VCaP (cell line): ENCODE results near the gene NQO2.
"Not testable (repeated sequence)": the region's sequence is repeated elsewhere in the genome, so short reads cannot be mapped to it uniquely, and the experiment has no call there.

Experiments used
- H3K27ac ChIP-seq: fragments of 450-650 bp; 2 replicates; pipeline ENCODE4 v1.5.1; 2017
- CTCF ChIP-seq: fragments of 450-650 bp; conservative IDR thresholded peaks from 2 replicates; pipeline ENCODE4 v1.5.1; 2017; ENCODE audit warnings: mild to moderate bottlenecking, moderate library complexity

Gene NQO2

DNA sequence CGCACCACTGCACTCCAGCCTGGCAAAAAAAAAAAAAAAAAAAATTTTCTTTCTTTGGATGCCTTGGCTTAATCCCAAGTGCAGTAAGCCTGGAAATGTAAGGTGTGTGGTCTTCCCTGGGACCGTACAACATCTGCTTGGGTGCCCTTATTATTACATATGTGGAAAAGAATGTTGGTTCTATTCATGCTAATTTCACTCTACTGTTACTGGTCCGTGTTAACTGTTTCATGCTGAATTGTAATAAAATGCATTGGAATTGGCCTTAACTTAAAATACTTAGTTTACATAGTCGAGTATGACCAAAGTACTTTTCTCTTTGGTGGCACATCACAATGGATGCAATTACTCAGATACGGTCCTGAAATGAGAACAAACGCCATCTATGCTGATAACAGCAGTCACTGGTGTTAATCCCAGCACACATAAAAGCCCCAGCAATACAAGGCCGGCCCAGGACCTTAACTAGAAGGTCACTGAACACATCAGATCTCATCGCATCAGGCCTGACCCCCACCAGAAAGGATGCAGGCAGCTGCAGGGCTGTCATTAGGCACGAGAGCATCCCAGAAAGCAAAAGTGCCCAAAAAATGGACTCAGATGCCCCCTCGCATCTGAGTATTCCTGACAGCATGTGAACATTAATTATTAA lies 29.5 kb upstream of the NQO2 start:
- no peak for TF ChIP-seq CTCF
- H3K27ac ChIP-seq = peak overlapping the region; percentile 85

- no peak for TF ChIP-seq CTCF
- H3K27ac ChIP-seq = peak overlapping the region; percentile 85
Measured at GRCh38 chr6:2970753-2971419, 28.8 kb upstream of the NQO2 start.

DNA sequence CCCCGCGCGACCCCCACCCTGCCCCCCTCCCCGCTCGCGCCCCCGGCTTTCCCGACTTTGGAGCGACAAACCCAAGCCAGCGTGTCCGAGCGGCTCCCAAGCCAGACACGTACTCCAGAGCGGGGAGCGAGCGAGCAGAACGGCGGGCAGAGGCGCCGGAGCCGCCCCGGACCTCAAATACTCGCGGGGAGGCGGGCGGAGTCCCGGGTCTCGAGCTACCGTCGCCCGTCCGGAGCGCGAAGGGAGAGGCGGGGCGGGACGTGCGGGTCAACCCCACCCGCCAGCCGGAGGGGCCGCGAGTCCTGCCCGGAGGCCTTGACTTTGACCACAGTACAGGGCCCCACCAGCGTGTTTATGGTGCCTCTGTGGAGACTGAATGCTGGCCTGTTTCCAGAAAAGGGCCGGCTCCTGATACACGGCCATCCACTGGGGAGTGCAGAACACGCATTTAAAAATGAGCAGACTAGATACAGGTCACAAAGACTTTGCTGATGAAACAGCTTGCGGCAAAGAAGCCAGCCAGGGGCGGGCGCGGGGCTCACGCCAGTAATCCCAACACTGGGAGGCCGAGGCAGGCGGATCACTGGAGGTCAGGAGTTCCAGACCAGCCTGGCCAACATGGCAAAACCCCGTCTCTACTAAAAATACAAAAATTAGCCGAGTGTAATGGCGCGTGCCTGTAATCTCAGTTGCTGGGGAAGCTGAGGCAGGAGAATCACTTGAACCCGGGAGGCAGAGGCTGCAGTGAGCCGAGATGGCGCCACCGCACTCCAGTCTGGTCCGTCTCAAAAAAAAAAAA lies 28.1 kb upstream of the NQO2 start, which contains the start of gene SERPINB6:
SERPINB6 (minus strand) TSS at position 148 of the 799 bp plus-strand sequence. CDS start 12,235 bp downstream, outside the sequence.
- peak within 1 kb of the TSS; percentile 85 for H3K27ac ChIP-seq
- TF ChIP-seq CTCF = no peak

- peak overlapping the region; percentile 85 for H3K27ac ChIP-seq
Measured at GRCh38 chr6:2972219-2972487, 27.5 kb upstream of the NQO2 start.

DNA sequence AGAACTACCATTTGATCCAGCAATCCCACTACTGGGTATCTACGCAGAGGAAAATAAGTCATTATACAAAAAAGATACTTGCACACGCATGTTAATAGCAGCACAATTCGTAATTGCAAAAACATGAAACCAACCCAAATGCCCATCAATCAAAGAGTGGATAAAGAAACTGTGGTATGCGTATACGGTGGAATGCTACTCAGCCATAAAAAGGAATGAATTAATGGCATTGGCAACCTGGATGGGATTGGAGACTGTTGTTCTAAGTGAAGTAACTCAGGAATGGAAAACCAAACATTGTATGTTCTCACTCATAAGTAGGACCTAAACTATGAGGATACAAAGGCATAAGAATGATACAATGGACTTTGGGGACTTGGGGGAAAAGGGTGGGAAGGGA lies 27.0 kb upstream of the NQO2 start:
- H3K27ac ChIP-seq = peak overlapping the region; percentile 85; the same call in 1 of the 2 replicates

DNA sequence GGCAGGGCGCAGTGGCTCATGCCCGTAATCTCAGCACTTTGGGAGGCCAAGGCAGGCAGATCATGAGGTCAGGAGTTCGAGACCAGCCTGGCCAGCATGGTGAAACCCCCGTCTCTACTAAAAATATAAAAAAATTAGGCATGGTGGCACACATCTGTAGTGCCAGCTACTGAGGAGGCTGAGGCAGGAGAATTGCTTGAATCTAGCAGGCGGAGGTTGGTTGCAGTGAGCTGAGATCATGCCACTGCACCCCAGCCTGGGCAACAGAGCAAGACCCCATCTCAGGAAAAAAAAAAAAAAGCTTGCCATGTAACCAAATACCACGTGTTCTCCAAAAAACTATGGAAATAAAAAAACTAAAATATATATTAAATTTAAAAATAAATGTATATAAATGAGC lies 26.5 kb upstream of the NQO2 start:
- H3K27ac ChIP-seq = not testable (repeated sequence)

DNA sequence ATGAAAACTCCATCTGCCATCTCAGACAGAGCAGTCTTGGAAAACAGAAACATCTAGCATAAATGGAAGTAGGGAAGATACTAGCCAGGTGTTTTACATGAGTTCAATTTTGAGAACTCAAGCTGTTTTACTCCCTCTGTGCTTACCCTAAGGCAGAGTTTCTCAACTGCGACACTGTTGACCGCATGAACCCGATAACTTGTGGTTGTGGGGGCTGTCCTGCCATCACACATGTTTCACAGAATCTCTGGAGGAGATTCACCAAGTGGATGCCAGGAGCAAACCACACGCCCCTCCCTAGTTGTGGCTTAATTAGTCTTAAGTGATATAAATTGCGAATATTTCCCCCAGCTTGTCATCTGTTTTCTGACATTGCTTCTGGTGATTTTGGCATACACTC lies 26.0 kb upstream of the NQO2 start:
- TF ChIP-seq CTCF = no peak

DNA sequence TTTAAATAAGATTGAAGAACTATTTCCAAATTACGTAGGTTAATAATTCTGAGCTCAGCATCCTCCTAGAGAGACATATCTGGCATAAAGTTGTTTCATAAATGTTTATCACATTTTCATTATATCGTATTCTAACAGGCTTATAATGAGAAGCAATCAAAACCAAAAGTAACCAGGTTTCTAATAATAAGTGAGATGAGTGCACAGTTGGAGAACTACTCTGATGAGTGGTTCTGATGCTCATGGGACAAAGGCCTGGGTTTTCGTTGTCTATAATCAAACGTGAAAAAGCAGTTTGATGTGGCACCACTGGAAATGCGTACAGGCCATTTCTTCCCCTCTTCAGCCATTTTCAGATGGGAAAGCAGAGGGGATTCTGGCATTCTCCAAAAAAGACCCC lies 23.6 kb upstream of the NQO2 start:
- no peak overlapping the region for H3K27ac ChIP-seq
- no peak for TF ChIP-seq CTCF

More for the DNA sequence above, 26.0 kb upstream of the NQO2 start:
- no peak overlapping the region for H3K27ac ChIP-seq

DNA sequence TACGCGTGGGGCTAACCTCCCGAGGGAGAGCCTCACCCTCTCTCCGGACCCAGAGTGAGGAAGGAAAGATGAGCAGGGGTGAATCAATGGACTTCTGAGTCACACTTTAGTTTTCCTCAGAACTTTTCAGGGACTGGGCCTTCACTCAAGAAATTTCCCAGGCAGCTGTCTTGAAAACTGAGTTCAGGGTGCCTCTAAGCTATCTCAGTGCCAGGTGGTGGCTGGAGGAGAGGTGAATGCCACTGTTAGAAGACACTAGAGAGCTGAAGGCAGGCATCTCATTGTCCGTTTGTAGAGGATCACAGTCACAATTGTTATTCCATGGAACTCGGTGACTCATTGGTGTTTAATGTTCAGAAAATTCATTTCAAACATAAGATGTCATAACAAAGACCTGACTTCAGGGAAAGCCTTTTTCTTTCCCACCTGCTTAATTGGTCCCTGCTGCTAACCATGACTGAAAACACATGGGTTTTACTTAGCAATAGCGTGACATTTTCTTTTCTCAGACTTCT lies 23.1 kb upstream of the NQO2 start:
- no peak for TF ChIP-seq CTCF
- no peak overlapping the region for H3K27ac ChIP-seq
